CD4-positive, CD25-positive, alpha-beta regulatory T cell (primary cell): ENCODE results near the gene LMO7. TPM values are rescaled to one million over a fixed set of nuclear protein-coding genes. Genes with fewer than 3 reads are reported as not detected.
A peak's percentile ranks its signal among the peaks of the same experiment; 100 is the strongest.

Experiments used
- ATAC-seq, 2 donors: fragments of 150-1000 bp; cut with Tn5 transposase; one replicate each; pipeline ENCODE4 v1.10.0; 2021; ENCODE audit warnings: low read depth in 2 of 2, moderate number of reproducible peaks in 2 of 2, moderate library complexity in 1 of 2
- DNase-seq, 3 donors: peaks; one replicate each; pipeline versions ENCODE4 v3.0.0 to v3.0.0-alpha.2; 2012 to 2022; ENCODE audit warnings: mixed read lengths in 1 of 3
- H3K27ac ChIP-seq: one replicate; pipeline ENCODE4 v1.7.0; 2013; ENCODE audit warnings: mild to moderate bottlenecking, low read length; ENCODE audit not compliant: insufficient read depth, poor library complexity, severe bottlenecking
- H3K27me3 ChIP-seq: one replicate; pipeline ENCODE4 v1.7.0; 2013; ENCODE audit warnings: low read length; ENCODE audit not compliant: control insufficient read depth, insufficient read depth
- H3K36me3 ChIP-seq: one replicate; pipeline ENCODE4 v1.7.0; 2013; ENCODE audit warnings: mild to moderate bottlenecking, low read length, moderate library complexity; ENCODE audit not compliant: control insufficient read depth, insufficient read depth
- H3K4me1 ChIP-seq: 2 replicates; pipeline ENCODE4 v1.7.0; 2013; ENCODE audit warnings: mild to moderate bottlenecking, low read length; ENCODE audit not compliant: insufficient read depth, control insufficient read depth, poor library complexity, severe bottlenecking
- H3K4me3 ChIP-seq: one replicate; pipeline ENCODE4 v1.7.0; 2013; ENCODE audit warnings: low read depth, mild to moderate bottlenecking, low read length, moderate library complexity
- H3K9me3 ChIP-seq, 2 experiments: 1 replicate in 1 of 2; 2 replicates in 1 of 2; pipeline ENCODE4 v1.7.0; 2013; ENCODE audit warnings: low read length in 2 of 2, mild to moderate bottlenecking in 1 of 2, moderate library complexity in 1 of 2; ENCODE audit not compliant: control insufficient read depth in 2 of 2
- H3K27ac Mint-ChIP-seq, 3 donors: one replicate each; pipeline ENCODE4 v1.8.0; 2020 to 2022; ENCODE audit warnings: mild to moderate bottlenecking in 3 of 3, mixed read lengths in 3 of 3, moderate library complexity in 2 of 3
- H3K27me3 Mint-ChIP-seq: one replicate; pipeline ENCODE4 v1.8.0; 2022; ENCODE audit warnings: mild to moderate bottlenecking, mixed read lengths
- H3K36me3 Mint-ChIP-seq: one replicate; pipeline ENCODE4 v1.8.0; 2020; ENCODE audit warnings: mixed read lengths
- H3K4me1 Mint-ChIP-seq, 4 donors: one replicate each; pipeline ENCODE4 v1.8.0; 2020 to 2022; ENCODE audit warnings: mixed read lengths in 4 of 4, mild to moderate bottlenecking in 1 of 4
- H3K4me3 Mint-ChIP-seq, 4 donors: one replicate each; pipeline ENCODE4 v1.8.0; 2020 to 2022; ENCODE audit warnings: mild to moderate bottlenecking in 4 of 4, mixed read lengths in 4 of 4, moderate library complexity in 3 of 4
- H3K9me3 Mint-ChIP-seq, 7 donors: one replicate each; pipeline ENCODE4 v1.8.0; 2020 to 2022; ENCODE audit warnings: mixed read lengths in 7 of 7, mild to moderate bottlenecking in 3 of 7, moderate library complexity in 2 of 7
- polyA plus RNA-seq, 4 donors: library from polyadenylated mRNA; unstranded; fragments of 300-500 nt; fragmentation: Illumina TruSeq; gene quantifications; one replicate each; pipeline ENCODE4 v1.2.3, GENCODE V29; 2021
- total RNA-seq: library from RNA; stranded (reverse); gene quantifications from one replicate; pipeline ENCODE4 v1.2.3, GENCODE V29; 2022

LMO7 gene
- total and polyA plus RNA-seq, 5 donors from 2014 or later = 4.2 to 22.5 (median 10.6) TPM

GRCh38 chr13:75617230-75617629 lies 18.9 kb upstream of the LMO7 start:
- no peak overlapping the region for H3K4me3 Mint-ChIP-seq
- Histone ChIP-seq H3K4me1 (no peaks in the 10 kb centered on the region), H3K27ac (no peak overlapping the region), H3K4me3 (no peak overlapping the region), H3K36me3 (no peaks in the 10 kb centered on the region), H3K27me3 (no peaks in the 10 kb centered on the region), H3K9me3 (no peaks in the 10 kb centered on the region)
- no peaks in the 10 kb centered on the region for H3K27me3 Mint-ChIP-seq
- peaks cover 20% of the 10 kb centered on the region for H3K36me3 Mint-ChIP-seq
- no peak for ATAC-seq
- no peaks in the 10 kb centered on the region for H3K9me3 Mint-ChIP-seq
- no peak for DNase-seq
- H3K4me1 Mint-ChIP-seq = peaks cover 0 to 17% (median 2%) of the 10 kb centered on the region in 4 donors
- peak overlapping the region in 1 of 3 donors; percentile 35 for H3K27ac Mint-ChIP-seq

GRCh38 chr13:75618308-75618707 lies 17.8 kb upstream of the LMO7 start:
- ATAC-seq (no peak), DNase-seq (no peak)
- Mint-ChIP-seq H3K4me1 (peaks cover 0 to 11% (median under 1%) of the 10 kb centered on the region in 4 donors), H3K9me3 (no peaks in the 10 kb centered on the region), H3K36me3 (peaks cover 17% of the 10 kb centered on the region), H3K27me3 (no peaks in the 10 kb centered on the region), H3K27ac (no peak overlapping the region), H3K4me3 (no peak overlapping the region)
- H3K4me1 ChIP-seq = no peaks in the 10 kb centered on the region
- no peak overlapping the region for H3K4me3 ChIP-seq
- H3K27me3 ChIP-seq = no peaks in the 10 kb centered on the region
- no peaks in the 10 kb centered on the region for H3K36me3 ChIP-seq
- no peak overlapping the region for H3K27ac ChIP-seq
- H3K9me3 ChIP-seq = no peaks in the 10 kb centered on the region

- Mint-ChIP-seq H3K27ac (no peak overlapping the region), H3K4me1 (peaks cover 0 to 6% (median 0%) of the 10 kb centered on the region in 4 donors), H3K4me3 (no peak overlapping the region), H3K27me3 (no peaks in the 10 kb centered on the region), H3K9me3 (no peaks in the 10 kb centered on the region), H3K36me3 (peaks cover 26% of the 10 kb centered on the region)
- Histone ChIP-seq H3K27ac (no peak overlapping the region), H3K36me3 (no peaks in the 10 kb centered on the region), H3K4me1 (no peaks in the 10 kb centered on the region), H3K9me3 (no peaks in the 10 kb centered on the region), H3K27me3 (no peaks in the 10 kb centered on the region), H3K4me3 (no peak overlapping the region)
- no peak for DNase-seq
- no peak for ATAC-seq
These were observed 16.1 kb upstream of the LMO7 start for GRCh38 chr13:75620020-75620419.

GRCh38 chr13:75621147-75621546 lies 15.0 kb upstream of the LMO7 start:
- Histone ChIP-seq H3K4me3 (no peak overlapping the region), H3K9me3 (no peaks in the 10 kb centered on the region), H3K27me3 (no peaks in the 10 kb centered on the region), H3K27ac (no peak overlapping the region), H3K36me3 (no peaks in the 10 kb centered on the region), H3K4me1 (no peaks in the 10 kb centered on the region)
- ATAC-seq (no peak), DNase-seq (no peak)
- no peaks in the 10 kb centered on the region for H3K4me1 Mint-ChIP-seq
- H3K9me3 Mint-ChIP-seq = peaks cover 0 to 2% (median 0%) of the 10 kb centered on the region in 7 donors
- H3K36me3 Mint-ChIP-seq = peaks cover 34% of the 10 kb centered on the region
- no peak overlapping the region for H3K27ac Mint-ChIP-seq
- no peaks in the 10 kb centered on the region for H3K27me3 Mint-ChIP-seq
- no peak overlapping the region for H3K4me3 Mint-ChIP-seq

GRCh38 chr13:75628801-75629200 lies 7.3 kb upstream of the LMO7 start:
- ATAC-seq (no peak), DNase-seq (no peak)
- Histone ChIP-seq H3K27ac (no peak overlapping the region), H3K36me3 (no peaks in the 10 kb centered on the region), H3K27me3 (no peaks in the 10 kb centered on the region), H3K4me3 (no peak overlapping the region), H3K4me1 (no peaks in the 10 kb centered on the region), H3K9me3 (no peaks in the 10 kb centered on the region)
- Mint-ChIP-seq H3K36me3 (peaks cover 25% of the 10 kb centered on the region), H3K27ac (peak overlapping the region in 1 of 3 donors; percentile 72), H3K4me3 (no peak overlapping the region), H3K27me3 (no peaks in the 10 kb centered on the region), H3K4me1 (peaks cover 2 to 11% (median 4%) of the 10 kb centered on the region in 4 donors), H3K9me3 (peaks cover 0 to 2% (median 0%) of the 10 kb centered on the region in 7 donors)

GRCh38 chr13:75633285-75633684 lies 2.8 kb upstream of the LMO7 start:
- H3K9me3 Mint-ChIP-seq = no peaks in the 10 kb centered on the region
- peaks cover 6 to 20% (median 16%) of the 10 kb centered on the region in 4 donors for H3K4me1 Mint-ChIP-seq
- peak overlapping the region in 2 of 4 donors; percentile 86 to 87 for H3K4me3 Mint-ChIP-seq

GRCh38 chr13:75635101-75635827 lies 866 bp upstream of the LMO7 start:
- Mint-ChIP-seq H3K4me1 (peaks cover 6 to 20% (median 17%) of the 10 kb centered on the region in 4 donors), H3K4me3 (peak overlapping the region; percentile 63 to 85 (median 82)), H3K36me3 (no peaks in the 10 kb centered on the region), H3K27ac (peak overlapping the region; percentile 18 to 64 (median 51)), H3K27me3 (peaks cover 6% of the 10 kb centered on the region), H3K9me3 (no peaks in the 10 kb centered on the region)
- Histone ChIP-seq H3K36me3 (no peaks in the 10 kb centered on the region), H3K4me1 (peaks cover 17% of the 10 kb centered on the region), H3K27ac (peak overlapping the region; percentile 14), H3K27me3 (peaks cover 9% of the 10 kb centered on the region), H3K4me3 (peak overlapping the region; percentile 31), H3K9me3 (no peaks in the 10 kb centered on the region)
- DNase-seq (peak; percentile 6 to 19 (median 10)), ATAC-seq (no peak)

More at GRCh38 chr13:75633285-75633684, 2.8 kb upstream of the LMO7 start:
- Histone ChIP-seq H3K27me3 (peaks cover 4% of the 10 kb centered on the region), H3K36me3 (no peaks in the 10 kb centered on the region), H3K27ac (no peak overlapping the region), H3K9me3 (no peaks in the 10 kb centered on the region), H3K4me1 (peaks cover 17% of the 10 kb centered on the region), H3K4me3 (no peak overlapping the region)
- ATAC-seq (no peak), DNase-seq (no peak)
- Mint-ChIP-seq H3K36me3 (peaks cover 3% of the 10 kb centered on the region), H3K27ac (peak overlapping the region in 1 of 3 donors; percentile 43), H3K27me3 (peaks cover 6% of the 10 kb centered on the region)
